ENCODE data around the gene ZNF678.
"Not testable (repeated sequence)": the region's sequence is repeated elsewhere in the genome, so short reads cannot be mapped to it uniquely, and the experiment has no call there.

ZNF678 gene

DNA sequence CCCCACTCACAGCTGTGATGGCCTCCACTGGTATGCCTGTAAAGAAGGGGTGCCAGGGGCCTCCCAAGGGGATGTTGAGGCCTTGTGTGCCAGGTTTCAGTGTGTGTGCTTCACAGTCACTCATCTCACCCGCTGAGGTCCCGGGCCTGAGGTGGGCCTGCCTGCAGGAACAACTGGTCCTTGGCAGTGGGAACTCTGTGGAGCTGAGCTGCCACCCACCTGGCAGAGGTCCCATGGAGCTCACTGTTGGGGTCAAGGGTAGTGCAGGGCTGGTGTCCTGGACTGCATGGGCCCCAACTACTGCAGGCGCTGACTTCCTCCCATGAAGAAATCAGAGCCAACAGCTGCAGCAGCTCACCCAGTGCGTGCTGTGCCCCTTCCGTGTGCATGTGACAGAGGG is 17.3 kb upstream of the ZNF678 start:
- TF ChIP-seq, protein P1, sequence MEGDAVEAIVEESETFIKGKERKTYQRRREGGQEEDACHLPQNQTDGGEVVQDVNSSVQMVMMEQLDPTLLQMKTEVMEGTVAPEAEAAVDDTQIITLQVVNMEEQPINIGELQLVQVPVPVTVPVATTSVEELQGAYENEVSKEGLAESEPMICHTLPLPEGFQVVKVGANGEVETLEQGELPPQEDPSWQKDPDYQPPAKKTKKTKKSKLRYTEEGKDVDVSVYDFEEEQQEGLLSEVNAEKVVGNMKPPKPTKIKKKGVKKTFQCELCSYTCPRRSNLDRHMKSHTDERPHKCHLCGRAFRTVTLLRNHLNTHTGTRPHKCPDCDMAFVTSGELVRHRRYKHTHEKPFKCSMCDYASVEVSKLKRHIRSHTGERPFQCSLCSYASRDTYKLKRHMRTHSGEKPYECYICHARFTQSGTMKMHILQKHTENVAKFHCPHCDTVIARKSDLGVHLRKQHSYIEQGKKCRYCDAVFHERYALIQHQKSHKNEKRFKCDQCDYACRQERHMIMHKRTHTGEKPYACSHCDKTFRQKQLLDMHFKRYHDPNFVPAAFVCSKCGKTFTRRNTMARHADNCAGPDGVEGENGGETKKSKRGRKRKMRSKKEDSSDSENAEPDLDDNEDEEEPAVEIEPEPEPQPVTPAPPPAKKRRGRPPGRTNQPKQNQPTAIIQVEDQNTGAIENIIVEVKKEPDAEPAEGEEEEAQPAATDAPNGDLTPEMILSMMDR (conservative IDR thresholded peaks at IDR 0.05; ENCODE audit: low read depth, low read length) = no peak
- no peak for DNase-seq (ENCODE audit: low read depth)

DNA sequence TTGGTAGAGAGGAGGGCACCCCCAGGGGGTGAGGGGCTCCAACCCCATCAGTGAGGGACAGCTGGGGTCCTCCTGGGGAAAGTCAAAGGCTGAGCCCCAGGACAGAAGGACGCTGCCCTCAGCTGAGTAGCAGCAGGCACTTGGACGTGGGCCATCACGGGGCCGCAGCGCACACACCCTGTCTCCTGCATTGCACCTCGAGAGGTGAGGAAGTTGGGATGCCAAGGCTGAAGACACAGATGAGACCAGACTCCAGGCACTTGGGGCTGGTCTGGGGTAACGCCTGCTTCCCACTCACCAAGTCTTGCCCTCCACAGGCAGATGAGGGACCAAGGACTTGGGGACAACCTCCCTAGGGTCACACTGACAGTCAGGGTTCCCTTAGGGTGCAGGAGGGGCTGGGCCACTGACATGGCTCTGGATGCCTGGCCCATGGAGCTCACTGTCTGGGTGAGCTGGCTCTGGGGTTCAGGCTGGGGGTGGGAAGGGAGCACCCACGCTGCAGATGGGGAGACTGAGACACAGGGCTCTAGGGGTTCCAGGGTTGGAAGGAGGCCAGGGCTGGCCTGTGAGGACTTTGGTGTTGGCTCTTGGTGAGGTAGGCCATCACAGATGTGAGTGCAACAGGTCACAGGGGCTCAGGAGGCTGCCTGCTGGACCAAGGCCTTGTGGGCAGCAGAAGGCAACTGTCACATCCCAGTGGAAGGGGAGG is 16.6 kb upstream of the ZNF678 start:
- TF ChIP-seq, protein P1 (conservative IDR thresholded peaks at IDR 0.05; ENCODE audit: low read depth, low read length) = no peak
- DNase-seq (ENCODE audit: low read depth) = no peak
- no peak overlapping the region for H3K4me3 ChIP-seq (ENCODE audit: low read depth, low read length)

More for the DNA sequence above, 17.3 kb upstream of the ZNF678 start:
- H3K4me3 ChIP-seq (ENCODE audit: low read depth, low read length) = no peak overlapping the region

DNA sequence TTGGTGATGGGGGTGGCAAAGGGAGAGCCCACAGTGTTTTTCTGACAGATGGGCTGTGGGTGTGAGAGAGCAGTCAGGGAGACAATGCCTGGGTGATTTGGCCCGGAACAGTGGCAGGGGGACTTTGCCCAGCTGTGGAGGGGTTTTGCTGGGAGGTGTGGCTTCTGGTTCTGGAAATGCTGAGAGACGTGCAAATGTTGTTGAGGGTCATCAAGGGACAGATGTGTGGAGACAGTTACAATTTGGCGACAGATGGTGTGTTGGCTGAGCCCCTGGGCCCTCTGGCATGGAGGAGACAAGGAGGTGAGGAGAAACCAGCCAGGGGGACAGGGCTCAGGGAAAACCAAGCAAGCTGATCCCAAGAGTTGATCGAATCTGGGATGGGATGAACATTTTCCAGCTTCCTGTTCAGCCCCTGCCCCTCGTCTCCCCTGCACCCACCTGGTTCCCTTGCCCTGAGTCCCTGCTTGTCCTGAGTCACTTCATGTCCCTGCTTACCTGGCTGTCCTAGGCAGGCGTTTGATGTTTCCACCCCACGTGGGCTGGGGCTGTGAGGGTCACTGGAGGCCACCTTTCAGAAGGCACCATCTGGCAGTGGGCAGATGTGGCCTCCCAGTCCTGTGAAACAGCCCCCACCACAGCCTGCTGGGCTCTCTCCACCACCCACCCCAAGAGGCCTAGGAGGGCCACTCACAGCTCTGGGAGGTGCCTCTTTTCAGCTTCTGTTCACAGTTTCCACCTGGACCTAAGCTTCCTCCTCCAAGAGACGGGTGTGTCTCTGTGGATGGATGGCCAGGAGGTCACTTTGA is 15.8 kb upstream of the ZNF678 start:
- no peak overlapping the region for H3K4me3 ChIP-seq (ENCODE audit: low read depth, low read length)
- TF ChIP-seq, protein P1 (conservative IDR thresholded peaks at IDR 0.05; ENCODE audit: low read depth, low read length) = no peak

DNA sequence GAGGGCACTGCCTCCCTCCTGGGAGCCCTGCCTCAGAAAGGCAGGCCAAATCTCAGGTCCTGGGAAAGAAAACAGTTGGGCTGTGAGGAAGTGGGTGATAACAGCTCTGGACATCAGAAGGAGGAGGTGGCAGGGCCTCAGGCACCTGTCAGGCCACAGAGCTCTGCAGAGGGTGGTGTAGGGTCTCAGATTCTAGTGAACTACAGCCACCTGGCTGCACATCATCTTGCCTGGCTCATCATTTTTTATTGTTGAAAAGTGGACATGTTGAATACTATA is 15.3 kb upstream of the ZNF678 start:
- H3K4me3 ChIP-seq (ENCODE audit: low read depth, low read length) = no peak overlapping the region
- TF ChIP-seq, protein P1 (conservative IDR thresholded peaks at IDR 0.05; ENCODE audit: low read depth, low read length) = no peak
- DNase-seq (ENCODE audit: low read depth) = no peak

More for the DNA sequence above, 15.8 kb upstream of the ZNF678 start:
- DNase-seq (ENCODE audit: low read depth) = no peak

DNA sequence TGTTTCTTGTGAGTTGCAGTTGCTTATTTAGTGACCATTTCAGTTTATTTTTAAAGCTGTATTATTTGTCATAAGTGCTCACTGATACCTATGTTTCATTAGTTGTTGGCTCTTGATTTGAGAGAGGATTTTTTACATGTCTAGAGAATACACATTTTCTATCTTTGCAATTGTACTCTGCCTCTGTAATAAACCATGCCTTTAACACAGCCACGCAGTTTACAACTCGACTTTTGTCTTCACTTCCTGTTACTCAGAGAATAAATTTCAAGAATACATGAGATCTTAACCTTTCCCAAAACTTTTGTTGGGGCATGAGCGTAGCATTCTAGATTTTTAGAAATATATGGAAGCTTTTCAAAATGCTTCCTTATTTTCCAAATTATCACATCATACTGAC is 14.9 kb upstream of the ZNF678 start:
- H3K4me3 ChIP-seq (ENCODE audit: low read depth, low read length) = no peak overlapping the region
- DNase-seq (ENCODE audit: low read depth) = no peak
- TF ChIP-seq, protein P1 (conservative IDR thresholded peaks at IDR 0.05; ENCODE audit: low read depth, low read length) = no peak

DNA sequence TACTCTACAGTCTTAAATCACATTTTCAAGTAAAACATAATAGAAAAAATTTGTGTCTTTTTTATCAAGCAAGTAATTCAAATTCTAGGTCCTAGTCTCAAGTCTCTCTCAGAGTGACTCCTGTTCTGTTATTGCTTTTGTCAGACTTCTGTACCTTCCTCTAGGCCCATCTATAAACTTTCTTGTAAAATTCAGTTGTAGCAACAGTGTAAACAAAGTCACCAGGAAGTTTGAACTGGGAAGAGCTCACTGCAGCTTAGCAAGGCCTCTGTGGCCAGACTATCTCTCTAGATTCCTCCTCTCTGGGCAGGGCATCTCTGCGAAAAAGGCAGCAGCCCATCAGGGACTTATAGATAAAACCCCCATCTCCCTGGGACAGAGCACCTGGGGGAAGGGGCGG is 13.5 kb upstream of the ZNF678 start:
- H3K4me3 ChIP-seq (ENCODE audit: low read depth, low read length) = no peak overlapping the region
- TF ChIP-seq, protein P1 (conservative IDR thresholded peaks at IDR 0.05; ENCODE audit: low read depth, low read length) = no peak
- no peak for DNase-seq (ENCODE audit: low read depth)

DNA sequence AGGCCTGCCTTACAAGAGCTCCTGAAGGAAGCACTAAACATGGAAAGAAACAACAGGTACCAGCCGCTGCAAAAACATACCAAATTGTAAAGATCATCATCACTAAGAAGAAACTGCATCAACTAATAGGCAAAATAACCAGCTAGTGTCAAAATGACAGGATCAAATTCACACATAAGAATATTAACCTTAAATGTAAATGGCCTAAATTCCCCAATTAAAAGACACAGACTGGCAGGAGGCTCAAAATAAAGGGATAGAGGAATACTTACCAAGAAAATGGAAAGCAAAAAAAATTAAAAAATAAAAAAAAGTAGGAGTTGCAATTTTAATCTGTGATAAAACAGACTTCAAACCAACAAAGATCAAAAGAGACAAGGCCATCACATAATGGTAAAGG is 11.5 kb upstream of the ZNF678 start:
- H3K4me3 ChIP-seq (ENCODE audit: low read depth, low read length) = not testable (repeated sequence)

More for the DNA sequence above, 11.5 kb upstream of the ZNF678 start:
- not testable (repeated sequence) for DNase-seq (ENCODE audit: low read depth)
